ENCODE data around the gene XRCC1. TPM values are rescaled to one million over a fixed set of nuclear protein-coding genes. Genes with fewer than 3 reads are reported as not detected.

The XRCC1 gene
- total RNA-seq, 2 donors from 2014 or later, result 19.7 to 31.0 TPM

GRCh38 chr19:43575955-43576878 lies 890 bp upstream of the XRCC1 start:
- Histone ChIP-seq H3K4me1 (peaks cover 12% of the 10 kb centered on the region), H3K27me3 (no peaks in the 10 kb centered on the region), H3K27ac (peak overlapping the region in 3 of 4 donors; percentile 66 to 84 (median 76)), H3K36me3 (replicated peaks in 1 of 2; ENCODE audit: insufficient read depth in 1 of 2, low read depth in 2 of 2) (no peaks in the 10 kb centered on the region), H3K9me3 (no peaks in the 10 kb centered on the region), H3K4me3 (no peak overlapping the region)
- 59 to 69% methylated on average over 37 of the region's 37 CpGs for WGBS, 2 donors
- ATAC-seq (no peak), DNase-seq (no peak)
- TF ChIP-seq POLR2A (IDR thresholded peaks at IDR 0.05), result no peak
- TF ChIP-seq CTCF (IDR thresholded peaks at IDR 0.05), result no peak
- intact Hi-C loops (cut with DNase I), result no loop called here

- ATAC-seq (no peak), DNase-seq (no peak)
- TF ChIP-seq CTCF (IDR thresholded peaks at IDR 0.05) (no peak), POLR2A (IDR thresholded peaks at IDR 0.05) (no peak)
- 28 to 32% methylated on average over 12 of the region's 12 CpGs for WGBS, 2 donors
- H3K36me3 ChIP-seq (replicated peaks in 1 of 2; ENCODE audit: insufficient read depth in 1 of 2, low read depth in 2 of 2), result no peaks in the 10 kb centered on the region
- no peaks in the 10 kb centered on the region for H3K9me3 ChIP-seq
- H3K27me3 ChIP-seq, result no peaks in the 10 kb centered on the region
- peaks cover 12% of the 10 kb centered on the region for H3K4me1 ChIP-seq
- intact Hi-C loops (cut with DNase I), result no loop called here
- H3K4me3 ChIP-seq, result peak overlapping the region; percentile 30 to 66
- peak overlapping the region in 3 of 4 donors; percentile 66 to 91 (median 84) for H3K27ac ChIP-seq
Measured at GRCh38 chr19:43574424-43575155, 737 bp downstream of the XRCC1 start.

GRCh38 chr19:43572171-43572588 lies 3.1 kb downstream of the XRCC1 start:
- Histone ChIP-seq H3K4me1 (peaks cover 12% of the 10 kb centered on the region), H3K4me3 (no peak overlapping the region), H3K27me3 (no peaks in the 10 kb centered on the region), H3K36me3 (replicated peaks in 1 of 2; ENCODE audit: insufficient read depth in 1 of 2, low read depth in 2 of 2) (no peaks in the 10 kb centered on the region), H3K9me3 (no peaks in the 10 kb centered on the region), H3K27ac (no peak overlapping the region)
- 67 to 74% methylated on average over 3 of the region's 3 CpGs for WGBS, 2 donors
- DNase-seq (no peak), ATAC-seq (no peak)
- intact Hi-C loops (cut with DNase I), result no loop called here
- no peak for TF ChIP-seq CTCF (IDR thresholded peaks at IDR 0.05)
- TF ChIP-seq POLR2A (IDR thresholded peaks at IDR 0.05), result no peak

- no peaks in the 10 kb centered on the region for H3K9me3 ChIP-seq
- no peaks in the 10 kb centered on the region for H3K36me3 ChIP-seq (replicated peaks in 1 of 2; ENCODE audit: insufficient read depth in 1 of 2, low read depth in 2 of 2)
- no peak for TF ChIP-seq CTCF (IDR thresholded peaks at IDR 0.05)
- TF ChIP-seq POLR2A (IDR thresholded peaks at IDR 0.05), result no peak
- no peak overlapping the region for H3K4me3 ChIP-seq
- intact Hi-C loops (cut with DNase I), result no loop called here
- no peak overlapping the region for H3K27ac ChIP-seq
- no peak for ATAC-seq
- WGBS, 2 donors, result 76 to 77% methylated on average over 3 to 5 of the region's 5 CpGs
- DNase-seq, result peak in 1 of 4 donors; percentile 26
- H3K4me1 ChIP-seq, result peaks cover 7% of the 10 kb centered on the region
- no peaks in the 10 kb centered on the region for H3K27me3 ChIP-seq
Measured at GRCh38 chr19:43570174-43570791, 5.0 kb downstream of the XRCC1 start.

Data from body of pancreas (tissue), 4 donors.